Upper lobe of right lung (tissue), 1 donor: ENCODE results near the gene STK39. TPM values are rescaled to one million over a fixed set of nuclear protein-coding genes. Genes with fewer than 3 reads are reported as not detected.

ENCODE experiments used
- ATAC-seq: fragments of 200-7000 bp; cut with Tn5 transposase; one replicate; pipeline ENCODE4 v1.9.1; 2020; ENCODE audit warnings: mild to moderate bottlenecking, moderate library complexity
- DNase-seq: peaks from one replicate; pipeline ENCODE4 v3.0.0-alpha.2; 2020
- H3K27ac ChIP-seq: fragments of 200-600 bp; one replicate; pipeline ENCODE4 v1.8.0; 2022
- H3K27me3 ChIP-seq: fragments of 200-600 bp; one replicate; pipeline ENCODE4 v1.8.0; 2022; ENCODE audit warnings: mild to moderate bottlenecking
- H3K36me3 ChIP-seq: fragments of 200-600 bp; one replicate; pipeline ENCODE4 v1.8.0; 2022
- H3K4me1 ChIP-seq: fragments of 200-600 bp; one replicate; pipeline ENCODE4 v1.8.0; 2022
- H3K4me3 ChIP-seq: fragments of 200-600 bp; one replicate; pipeline ENCODE4 v1.8.0; 2022; ENCODE audit warnings: mild to moderate bottlenecking
- H3K9me3 ChIP-seq: fragments of 200-600 bp; one replicate; pipeline ENCODE4 v1.8.0; 2022
- intact Hi-C: fragments of 100-400 bp; cut with DNase I; formaldehyde crosslinking; loops from one replicate; pipeline ENCODE4 v1.11.0; 2022
- total RNA-seq: library from RNA; stranded (reverse); fragmentation: NEBNext Ultra II Directional; extraction: Animal tissue kit (Norgen Biotek cat#: 25700); gene quantifications from one replicate; pipeline ENCODE4 v1.2.1, GENCODE V29; 2021
- TF ChIP-seq, protein P1 (sequence below): fragments of 200-600 bp; IDR thresholded peaks from one replicate; pipeline ENCODE4 v1.8.0; 2022; ENCODE audit warnings: antibody characterized with exemption
- donor health status: DM: no; HTN: yes; CAD: no; lungs with severe emphysema.

The STK39 gene
- total RNA-seq, 1 donor from 2014 or later, result 13.2 TPM

GRCh38 chr2:168191955-168192785, 55.2 kb downstream of the STK39 start:
- H3K4me1 ChIP-seq, result peaks cover 23% of the 10 kb centered on the region
- intact Hi-C loops, result no loop called here
- no peak overlapping the region for H3K4me3 ChIP-seq
- no peaks in the 10 kb centered on the region for H3K27me3 ChIP-seq
- no peak for DNase-seq
- no peak for ATAC-seq
- no peak overlapping the region for H3K27ac ChIP-seq
- no peaks in the 10 kb centered on the region for H3K36me3 ChIP-seq
- TF ChIP-seq, protein P1, sequence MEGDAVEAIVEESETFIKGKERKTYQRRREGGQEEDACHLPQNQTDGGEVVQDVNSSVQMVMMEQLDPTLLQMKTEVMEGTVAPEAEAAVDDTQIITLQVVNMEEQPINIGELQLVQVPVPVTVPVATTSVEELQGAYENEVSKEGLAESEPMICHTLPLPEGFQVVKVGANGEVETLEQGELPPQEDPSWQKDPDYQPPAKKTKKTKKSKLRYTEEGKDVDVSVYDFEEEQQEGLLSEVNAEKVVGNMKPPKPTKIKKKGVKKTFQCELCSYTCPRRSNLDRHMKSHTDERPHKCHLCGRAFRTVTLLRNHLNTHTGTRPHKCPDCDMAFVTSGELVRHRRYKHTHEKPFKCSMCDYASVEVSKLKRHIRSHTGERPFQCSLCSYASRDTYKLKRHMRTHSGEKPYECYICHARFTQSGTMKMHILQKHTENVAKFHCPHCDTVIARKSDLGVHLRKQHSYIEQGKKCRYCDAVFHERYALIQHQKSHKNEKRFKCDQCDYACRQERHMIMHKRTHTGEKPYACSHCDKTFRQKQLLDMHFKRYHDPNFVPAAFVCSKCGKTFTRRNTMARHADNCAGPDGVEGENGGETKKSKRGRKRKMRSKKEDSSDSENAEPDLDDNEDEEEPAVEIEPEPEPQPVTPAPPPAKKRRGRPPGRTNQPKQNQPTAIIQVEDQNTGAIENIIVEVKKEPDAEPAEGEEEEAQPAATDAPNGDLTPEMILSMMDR, result no peak
- no peaks in the 10 kb centered on the region for H3K9me3 ChIP-seq

DNA sequence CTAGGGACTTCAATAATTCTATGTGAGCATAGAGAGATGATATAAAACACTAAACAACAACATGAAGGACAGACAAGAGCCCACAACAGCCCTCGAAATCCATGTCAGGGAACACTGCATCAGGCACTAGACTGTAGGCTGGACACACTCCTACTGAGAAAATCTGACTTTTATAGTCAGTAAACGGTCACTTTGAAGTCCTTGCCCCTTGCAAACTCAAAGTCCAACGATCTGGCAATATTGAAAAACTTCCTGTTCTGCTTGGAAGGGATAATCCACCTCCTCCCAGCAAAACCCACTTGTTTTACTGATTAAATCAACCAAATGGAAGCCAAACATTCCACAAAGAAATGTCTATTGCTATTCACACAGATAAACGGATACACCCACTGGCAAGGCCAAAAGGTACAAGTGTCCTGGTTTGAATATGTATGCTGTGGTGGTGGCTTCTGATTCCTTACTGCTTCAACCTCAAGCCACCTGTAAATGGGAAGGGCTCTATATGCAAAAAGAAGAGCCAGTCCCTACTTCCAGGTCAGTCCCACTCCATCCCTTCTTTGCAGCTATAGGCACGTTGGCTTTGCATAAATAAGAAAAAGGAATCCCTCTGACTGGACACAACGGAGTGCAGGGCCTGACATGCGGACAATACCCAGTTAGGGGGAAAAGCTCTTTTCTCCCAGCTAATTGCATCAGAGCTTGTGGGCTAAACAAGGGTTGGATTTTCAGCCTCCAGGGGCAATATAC, 56.6 kb downstream of the STK39 start:
- no peak overlapping the region for H3K27ac ChIP-seq
- H3K4me1 ChIP-seq, result peaks cover 29% of the 10 kb centered on the region
- intact Hi-C loops, result no loop called here
- TF ChIP-seq, protein P1, result no peak
- no peak overlapping the region for H3K4me3 ChIP-seq
- H3K9me3 ChIP-seq, result no peaks in the 10 kb centered on the region
- no peak for DNase-seq
- no peaks in the 10 kb centered on the region for H3K27me3 ChIP-seq
- no peak for ATAC-seq
- no peaks in the 10 kb centered on the region for H3K36me3 ChIP-seq

DNA sequence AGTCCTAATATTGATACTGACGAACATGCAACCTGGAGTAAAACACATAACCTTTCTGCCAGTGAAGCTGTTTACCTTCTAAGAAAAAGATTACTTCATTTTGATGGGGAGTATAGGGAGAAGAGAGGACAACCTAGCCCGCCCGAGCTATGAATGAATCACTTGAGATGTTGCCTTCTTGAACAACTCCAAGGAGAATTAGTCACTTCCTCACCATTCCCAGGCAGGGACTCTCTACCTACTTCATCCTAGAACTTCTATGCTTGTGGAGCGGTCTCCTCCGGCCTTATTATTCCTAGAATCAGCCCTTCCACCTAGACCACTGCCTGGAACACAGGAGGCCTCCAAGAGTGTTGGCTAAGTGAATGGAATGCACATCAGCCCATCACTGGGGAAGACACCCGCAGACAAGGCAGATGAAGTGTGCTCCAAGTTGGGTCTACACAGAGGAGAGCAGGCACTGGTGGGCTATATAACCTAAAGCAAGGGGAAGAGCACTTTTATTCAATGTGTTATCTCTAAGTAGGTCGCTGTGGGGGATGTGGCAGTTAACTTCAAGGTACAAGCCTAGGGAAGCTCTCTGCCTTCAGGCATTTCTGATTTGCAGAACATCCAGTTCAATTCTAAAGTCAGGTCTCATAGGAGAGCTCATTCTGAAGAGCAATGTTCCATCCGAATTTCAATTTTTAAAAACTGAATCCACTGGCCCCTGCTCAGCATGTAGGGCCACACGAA, 57.4 kb downstream of the STK39 start:
- Histone ChIP-seq H3K27ac (no peak overlapping the region), H3K4me1 (peaks cover 37% of the 10 kb centered on the region), H3K36me3 (no peaks in the 10 kb centered on the region), H3K9me3 (no peaks in the 10 kb centered on the region), H3K4me3 (no peak overlapping the region), H3K27me3 (no peaks in the 10 kb centered on the region)
- no peak for DNase-seq
- intact Hi-C loops, result no loop called here
- TF ChIP-seq, protein P1, result no peak
- no peak for ATAC-seq

DNA sequence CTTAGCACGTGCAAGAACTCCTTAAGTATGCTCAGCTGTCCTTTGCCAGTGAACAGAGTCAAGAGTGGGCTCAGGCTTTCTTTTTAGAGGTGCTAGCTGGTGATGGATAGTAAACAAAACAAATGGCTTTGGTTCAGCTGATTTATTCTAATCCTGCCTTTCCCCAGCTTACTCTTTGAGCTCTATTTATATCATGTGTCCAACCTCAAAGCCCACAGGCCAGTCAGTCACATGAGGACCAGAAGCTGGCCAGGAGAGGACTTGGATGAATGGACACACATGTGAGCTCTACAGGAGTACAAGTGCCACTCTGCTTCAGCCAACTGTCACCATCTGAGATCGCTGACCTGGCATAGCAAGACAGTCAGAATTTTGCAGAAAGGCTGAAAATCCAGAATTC, 59.4 kb downstream of the STK39 start:
- H3K36me3 ChIP-seq, result no peaks in the 10 kb centered on the region
- DNase-seq (no peak), ATAC-seq (no peak)
- no peaks in the 10 kb centered on the region for H3K27me3 ChIP-seq
- peaks cover 35% of the 10 kb centered on the region for H3K4me1 ChIP-seq
- H3K9me3 ChIP-seq, result no peaks in the 10 kb centered on the region
- intact Hi-C loops, result no loop called here
- no peak overlapping the region for H3K4me3 ChIP-seq
- TF ChIP-seq, protein P1, result no peak
- H3K27ac ChIP-seq, result no peak overlapping the region

DNA sequence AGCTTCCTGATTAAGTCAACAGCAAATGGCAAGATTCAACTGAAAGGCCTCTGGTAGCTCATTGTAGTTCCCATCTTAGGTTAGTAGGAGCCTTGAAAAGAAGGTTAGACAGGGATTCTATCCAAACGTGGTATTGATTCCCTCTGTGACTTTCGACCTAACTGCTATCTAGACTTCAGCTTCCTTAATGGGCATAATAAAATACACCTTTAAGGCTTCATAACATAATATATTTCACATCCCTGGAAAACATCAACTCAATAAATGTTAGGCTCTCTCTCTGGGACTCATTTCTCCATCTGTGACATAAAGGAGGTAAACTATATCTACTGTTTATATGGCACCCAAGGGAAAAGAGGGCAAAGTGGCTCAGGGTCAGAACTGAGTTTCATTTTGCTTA, 60.9 kb downstream of the STK39 start:
- DNase-seq, result no peak
- TF ChIP-seq, protein P1, result no peak
- ATAC-seq, result no peak
- Histone ChIP-seq H3K27me3 (no peaks in the 10 kb centered on the region), H3K4me1 (peaks cover 22% of the 10 kb centered on the region), H3K27ac (no peak overlapping the region), H3K9me3 (no peaks in the 10 kb centered on the region), H3K36me3 (peaks cover 5% of the 10 kb centered on the region), H3K4me3 (no peak overlapping the region)
- intact Hi-C loops, result no loop called here
